Activated gamma-delta T cell treated with Interleukin-2 at 50 U/mL for 16 hours (primary cell): Measurements from ENCODE around the gene NTM.

ENCODE experiments used
- DNase-seq: peaks from one replicate; pipeline ENCODE4 v3.0.0-alpha.2; 2020

Gene NTM

DNA sequence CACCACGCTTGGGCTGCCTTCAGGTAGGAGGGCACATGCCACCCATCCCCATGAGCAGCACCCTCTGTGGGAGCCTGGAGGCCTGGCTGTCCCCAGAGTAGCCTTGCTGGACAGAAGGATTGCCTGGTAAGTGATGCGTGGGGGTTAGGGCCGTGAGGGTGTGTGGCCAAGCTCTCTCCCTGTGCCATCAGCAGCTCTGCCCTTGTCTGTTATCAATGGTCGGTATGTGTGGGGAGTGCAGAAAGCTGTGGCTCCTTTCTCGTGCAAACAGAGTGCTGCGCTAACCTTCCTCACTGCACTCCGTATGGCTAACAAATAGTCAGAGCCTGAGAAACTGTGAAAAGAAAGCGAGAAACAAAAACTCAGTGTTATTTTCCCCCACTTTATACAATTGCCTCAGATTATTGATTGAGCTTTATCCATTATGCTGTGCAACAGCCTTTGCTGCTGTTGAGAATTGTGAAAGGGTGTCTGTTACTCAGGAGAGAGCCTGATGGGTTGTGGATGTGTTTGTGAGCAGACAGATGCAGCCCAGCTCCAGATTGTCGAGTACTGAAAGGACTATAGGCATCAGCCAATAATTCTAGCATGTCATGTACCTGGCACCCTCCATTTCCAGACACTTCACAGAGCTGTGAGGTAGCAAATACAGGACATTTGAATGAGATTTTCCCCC is 432.2 kb downstream of the NTM start:
- DNase-seq: no peak

DNA sequence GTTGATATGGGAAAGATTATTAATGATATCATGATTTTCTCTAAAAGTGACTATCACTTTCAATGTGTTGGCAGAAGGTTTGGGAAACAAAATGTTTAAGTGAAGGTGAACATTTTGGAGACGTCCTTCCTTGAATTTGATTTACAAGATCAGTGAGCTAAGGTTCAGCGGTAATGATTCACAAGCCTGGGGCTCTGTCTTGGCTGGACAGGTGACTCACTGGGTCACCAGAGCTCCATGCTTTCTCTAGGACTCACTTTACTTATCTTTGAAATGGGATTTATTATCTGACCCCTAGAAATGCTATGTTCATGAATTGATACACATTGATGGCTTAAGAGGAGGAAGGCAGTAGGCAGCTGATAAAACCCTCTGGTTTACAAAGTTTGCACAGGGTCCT is 437.5 kb downstream of the NTM start:
- DNase-seq: no peak

DNA sequence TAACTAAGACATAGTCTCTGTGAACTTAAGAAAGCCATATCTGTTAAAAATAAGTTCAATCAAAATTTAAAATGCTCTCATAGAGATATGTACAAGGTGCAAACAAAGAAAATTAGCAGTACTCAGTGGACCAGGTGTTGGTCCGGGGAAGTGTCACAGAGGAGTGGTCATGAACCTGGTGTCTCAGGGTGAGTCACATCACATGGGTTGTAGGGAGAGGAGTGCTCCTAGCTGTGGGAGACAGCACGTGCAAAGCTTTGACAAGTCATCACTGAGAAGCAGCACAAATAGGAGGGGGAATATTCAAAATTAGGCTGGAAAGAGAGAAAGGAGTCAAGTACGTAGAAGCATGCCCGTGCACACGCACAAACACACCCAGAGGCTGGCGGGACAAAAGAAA is 438.1 kb downstream of the NTM start:
- no peak for DNase-seq

GRCh38 chr11:131809203-131809918 is 438.9 kb downstream of the NTM start:
- DNase-seq: no peak

DNA sequence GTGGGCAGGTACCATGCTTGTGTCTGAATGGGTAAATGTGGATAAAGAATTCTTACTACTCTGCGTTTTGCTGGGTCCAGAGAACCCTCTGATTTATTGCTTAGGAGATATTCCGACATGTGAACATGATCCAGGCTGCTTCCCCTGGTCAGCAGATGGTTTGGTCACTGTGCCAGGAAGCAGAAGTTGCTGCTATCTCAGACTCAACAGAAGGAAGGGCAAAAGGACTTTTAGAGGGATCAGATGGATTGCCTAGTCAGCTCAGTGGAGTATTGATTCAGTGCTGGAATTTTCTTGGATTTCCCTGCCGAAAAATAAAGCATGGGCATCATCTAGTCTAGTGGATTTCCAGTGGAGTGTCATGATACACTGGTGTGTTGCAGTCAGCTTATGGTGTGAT is 440.1 kb downstream of the NTM start:
- no peak for DNase-seq

- DNase-seq: no peak
These were observed 441.0 kb downstream of the NTM start for GRCh38 chr11:131811383-131811782.

DNA sequence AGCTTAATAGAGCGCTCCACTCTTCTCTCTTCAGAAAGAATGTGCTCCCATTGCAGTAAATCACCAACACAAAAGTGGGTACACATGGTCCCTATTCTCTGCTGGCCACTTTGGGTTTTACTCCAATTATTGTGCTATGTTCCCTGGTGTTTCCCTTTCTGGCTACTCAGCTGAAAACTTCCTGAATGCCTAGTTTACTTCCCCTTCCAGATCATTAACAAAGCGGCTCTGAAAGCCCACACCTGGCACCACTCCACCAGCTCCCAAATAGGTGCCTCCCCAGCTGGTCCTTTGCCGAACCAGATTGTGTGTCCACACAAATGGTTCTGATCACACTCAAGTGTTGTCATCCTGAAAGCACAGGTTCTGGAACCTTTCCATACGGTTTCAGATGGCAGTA is 443.7 kb downstream of the NTM start:
- no peak for DNase-seq

DNA sequence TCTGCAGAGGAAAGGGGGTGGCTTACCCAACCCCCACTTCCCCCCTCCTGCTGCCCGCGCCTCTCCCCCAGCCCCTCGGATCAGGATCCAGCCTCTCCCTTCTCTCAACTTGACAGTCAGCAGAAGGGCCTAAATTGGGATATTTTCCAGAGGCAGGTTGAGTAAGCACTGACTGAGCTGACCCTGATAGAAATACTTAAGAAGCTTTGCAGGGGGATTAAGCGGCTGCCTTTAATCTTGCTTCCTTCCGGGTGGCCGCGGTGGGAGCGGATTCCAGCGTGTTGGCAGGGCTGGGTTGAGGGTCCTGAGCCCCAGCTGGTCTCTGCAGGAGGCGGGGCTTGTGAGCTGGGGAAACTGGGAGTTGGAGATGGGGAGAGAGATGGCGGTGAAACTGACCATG is 445.2 kb downstream of the NTM start:
- DNase-seq: no peak

GRCh38 chr11:131816051-131816450 is 445.6 kb downstream of the NTM start:
- DNase-seq: no peak

- DNase-seq: no peak
These were observed 447.3 kb downstream of the NTM start for GRCh38 chr11:131817687-131818188.

GRCh38 chr11:131819865-131820264 is 449.4 kb downstream of the NTM start:
- DNase-seq: no peak

- no peak for DNase-seq
These were observed 452.1 kb downstream of the NTM start for GRCh38 chr11:131822506-131822905.

GRCh38 chr11:131823772-131824171 is 453.4 kb downstream of the NTM start:
- no peak for DNase-seq

GRCh38 chr11:131824771-131825170 is 454.4 kb downstream of the NTM start:
- no peak for DNase-seq

DNA sequence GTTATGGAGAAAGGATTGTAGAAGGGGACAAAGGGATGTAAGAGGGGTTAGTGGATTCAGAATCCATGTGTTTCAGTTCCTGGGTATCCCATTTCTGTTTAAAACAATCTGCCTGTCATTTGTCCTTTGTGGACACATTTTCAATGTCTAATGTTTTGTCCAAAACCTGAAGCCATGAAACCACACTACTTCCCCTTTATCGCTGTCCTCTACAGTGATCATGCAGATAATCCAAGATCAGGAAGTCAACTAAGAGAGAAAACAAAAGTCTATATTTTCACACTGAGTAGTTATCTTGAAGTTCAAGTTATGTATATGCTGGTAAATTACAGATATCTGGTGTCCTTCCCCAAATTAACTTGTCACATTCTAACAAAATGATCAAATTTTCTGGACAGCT is 457.0 kb downstream of the NTM start:
- DNase-seq: no peak

GRCh38 chr11:131829725-131830124 is 459.3 kb downstream of the NTM start:
- no peak for DNase-seq

DNA sequence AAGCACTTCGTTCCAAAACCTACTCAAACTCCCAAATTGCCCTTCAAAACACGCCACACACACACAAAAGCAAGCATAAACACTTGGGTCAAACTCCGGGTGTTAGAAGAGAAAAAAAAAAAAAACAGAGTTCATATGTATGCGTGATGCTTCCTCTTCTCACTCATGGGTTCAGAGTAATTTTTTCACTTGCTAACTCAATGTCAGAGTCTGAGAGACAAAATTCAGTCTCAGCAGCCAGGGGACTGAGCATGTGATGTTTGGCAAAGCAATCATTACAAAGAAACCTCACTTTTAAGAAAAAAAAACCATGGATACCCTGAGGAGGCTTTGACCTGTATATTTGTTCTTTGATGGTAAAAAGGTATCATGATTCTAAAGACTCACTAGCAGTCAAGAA is 461.7 kb downstream of the NTM start:
- no peak for DNase-seq

DNA sequence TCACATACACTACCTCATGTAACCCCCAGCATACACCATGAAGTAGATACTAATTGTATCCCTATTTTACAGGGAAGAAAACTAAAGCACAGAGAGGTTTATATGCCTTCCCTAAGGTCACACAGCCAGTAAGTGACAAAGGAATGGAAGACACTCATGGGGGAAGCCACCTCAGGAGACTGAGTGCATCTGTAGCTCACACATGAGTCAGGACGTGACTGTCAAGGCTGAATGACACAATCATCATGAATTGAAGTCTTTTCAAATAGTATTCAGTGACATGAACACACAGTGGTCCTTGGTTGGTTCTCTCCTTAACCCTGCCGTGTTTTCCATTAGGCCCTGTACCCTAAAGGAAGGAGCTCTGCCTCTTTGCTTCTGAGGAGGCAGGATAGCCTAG is 463.0 kb downstream of the NTM start:
- no peak for DNase-seq

GRCh38 chr11:131837562-131837961 is 467.1 kb downstream of the NTM start:
- DNase-seq: no peak

- no peak for DNase-seq
These were observed 467.6 kb downstream of the NTM start for GRCh38 chr11:131838016-131838415.

DNA sequence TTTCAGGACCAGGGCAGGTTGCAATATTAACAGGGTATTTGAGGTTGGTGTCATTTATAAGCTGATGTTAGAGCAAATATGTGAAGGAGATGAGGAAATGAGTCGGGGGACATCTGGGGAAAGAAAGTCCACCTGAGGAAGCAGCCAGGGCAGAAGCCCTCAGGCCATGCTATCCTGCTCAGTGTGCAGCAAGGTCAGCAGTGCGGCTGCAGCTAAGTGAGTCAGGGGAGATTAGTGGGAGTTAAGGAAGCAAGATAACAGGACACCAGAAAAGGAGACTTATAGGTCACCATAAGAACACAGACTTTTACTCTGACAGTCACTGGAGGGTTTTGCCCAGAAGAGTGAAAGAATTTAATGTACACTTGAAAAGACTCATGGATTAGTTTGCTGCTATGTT is 468.9 kb downstream of the NTM start:
- no peak for DNase-seq

DNA sequence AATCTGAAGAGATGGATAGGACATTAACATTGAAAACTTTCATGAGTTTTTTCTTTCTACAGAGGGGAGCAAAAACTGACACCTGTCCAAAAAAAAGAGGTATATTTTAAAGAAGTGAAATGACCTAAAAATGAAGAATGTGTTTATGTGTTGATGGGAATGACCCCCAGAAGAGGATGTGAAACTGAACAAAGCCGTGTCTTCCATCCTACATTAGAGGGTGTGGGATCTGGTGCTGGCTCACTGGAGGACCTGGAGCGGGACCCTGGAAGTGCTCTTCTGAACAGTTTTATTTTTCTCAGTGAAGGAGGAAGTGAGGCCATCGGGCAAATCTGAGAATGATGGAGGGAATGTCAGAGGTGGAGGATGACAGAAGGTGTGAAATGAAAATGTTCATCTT is 470.1 kb downstream of the NTM start:
- no peak for DNase-seq

- DNase-seq: no peak
These were observed 470.6 kb downstream of the NTM start for GRCh38 chr11:131841028-131841427.

GRCh38 chr11:131841925-131842635 is 471.7 kb downstream of the NTM start:
- no peak for DNase-seq
